Thyroid gland (tissue), 4 donors: ENCODE data around the gene KSR1.

Experiments
- CTCF ChIP-seq, 6 experiments: fragments of 200-600 bp in 3 of 6; fragments of 450-650 bp in 3 of 6; sonication (generic) in 3 of 6; IDR thresholded peaks; one replicate each; pipeline ENCODE4 v1.5.1; 2016 to 2019; ENCODE audit warnings: antibody characterized with exemption in 6 of 6, mild to moderate bottlenecking in 2 of 6, inconsistent platforms in 1 of 6, moderate library complexity in 1 of 6
- POLR2A ChIP-seq, 2 donors: fragments of 450-650 bp; IDR thresholded peaks; one replicate each; pipeline ENCODE4 v1.6.1; 2017; ENCODE audit warnings: antibody characterized with exemption in 2 of 2, mild to moderate bottlenecking in 2 of 2, moderate library complexity in 1 of 2

GRCh38 chr17:27542841-27543463 is 86.7 kb downstream of the KSR1 start:
- TF ChIP-seq CTCF (IDR thresholded peaks at IDR 0.05): no peak
- no peak for TF ChIP-seq POLR2A (IDR thresholded peaks at IDR 0.05)
